GM04504 (cell line): Measurements from ENCODE around the gene STK33.
A peak's percentile ranks its signal among the peaks of the same experiment; 100 is the strongest.

ENCODE experiments used
- DNase-seq: peaks from one replicate; pipeline ENCODE4 v3.0.0-alpha.2; 2012; ENCODE audit warnings: low read depth

The STK33 gene

DNA sequence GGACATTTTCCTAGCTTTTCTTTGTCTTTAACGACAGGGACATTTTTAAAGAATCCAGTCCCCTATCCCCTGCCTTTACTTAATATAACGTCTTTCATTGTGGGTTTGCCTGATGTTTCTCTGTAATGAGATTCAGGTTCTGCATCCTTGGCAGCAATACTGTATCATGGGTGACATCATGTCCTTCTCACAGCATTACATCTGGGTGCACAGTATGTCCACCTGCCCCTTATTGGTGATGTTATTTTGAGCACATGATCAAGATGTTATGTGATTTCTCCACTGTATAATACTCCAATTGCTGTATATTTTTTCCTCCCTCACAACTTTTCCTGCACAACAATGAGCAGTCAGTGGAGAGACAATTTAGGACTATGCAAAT, 9.7 kb upstream of the STK33 start:
- no peak for DNase-seq

GRCh38 chr11:8601376-8602133, 7.5 kb upstream of the STK33 start:
- no peak for DNase-seq

DNA sequence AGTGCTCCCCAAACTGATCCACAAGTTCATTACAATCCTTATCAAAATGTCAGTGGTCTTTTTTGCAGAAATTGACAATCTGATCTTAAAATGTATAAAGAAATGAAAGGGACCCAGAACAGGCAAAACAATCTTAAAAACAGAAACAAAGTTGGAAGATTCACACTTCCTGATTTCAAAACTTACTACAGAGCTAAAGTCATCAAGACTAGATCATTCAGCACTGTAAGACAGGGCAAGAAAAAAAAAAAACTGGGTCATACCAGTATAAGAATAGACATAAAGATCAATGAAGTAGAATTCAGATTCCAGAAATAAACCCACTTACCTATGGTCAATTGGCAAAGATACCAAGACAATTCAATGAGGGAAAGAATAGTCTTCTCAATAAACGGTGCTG, 4.5 kb upstream of the STK33 start:
- DNase-seq = no peak

GRCh38 chr11:8597182-8597581, 3.2 kb upstream of the STK33 start:
- DNase-seq = peak; percentile 51

GRCh38 chr11:8596504-8597046, 2.5 kb upstream of the STK33 start:
- DNase-seq = no peak

GRCh38 chr11:8593455-8593854, 573 bp downstream of the STK33 start:
- no peak for DNase-seq

GRCh38 chr11:8587915-8588314, 6.1 kb downstream of the STK33 start:
- no peak for DNase-seq

GRCh38 chr11:8586805-8587204, 7.2 kb downstream of the STK33 start:
- DNase-seq = no peak

GRCh38 chr11:8586184-8586583, 7.8 kb downstream of the STK33 start:
- DNase-seq = no peak

DNA sequence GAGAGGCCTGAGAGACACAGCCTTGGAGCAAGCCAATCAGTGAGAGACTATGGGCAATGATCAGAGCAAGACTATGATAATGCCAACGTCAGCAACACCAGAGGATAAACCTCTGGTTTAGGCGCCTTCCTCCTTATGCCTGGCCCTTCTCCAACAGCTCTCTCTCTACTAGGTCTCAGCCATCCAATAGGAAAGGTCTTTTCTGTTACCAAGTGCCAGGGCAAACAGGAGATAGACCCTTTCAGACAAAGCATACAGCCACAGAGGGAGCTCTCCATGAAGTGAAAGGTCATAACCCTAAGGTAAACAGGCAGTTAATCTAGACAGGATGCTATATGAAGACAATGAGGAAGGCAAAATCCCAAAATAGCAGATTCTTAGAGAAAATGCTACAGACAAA, 9.5 kb downstream of the STK33 start:
- DNase-seq = no peak

- no peak for DNase-seq
Measured at GRCh38 chr11:8584082-8584481, 9.9 kb downstream of the STK33 start.

- DNase-seq = no peak
Measured at GRCh38 chr11:8581300-8581699, 12.7 kb downstream of the STK33 start.

GRCh38 chr11:8577791-8578581, 16.0 kb downstream of the STK33 start:
- DNase-seq = no peak

- no peak for DNase-seq
Measured at GRCh38 chr11:8574798-8575197, 19.2 kb downstream of the STK33 start.

DNA sequence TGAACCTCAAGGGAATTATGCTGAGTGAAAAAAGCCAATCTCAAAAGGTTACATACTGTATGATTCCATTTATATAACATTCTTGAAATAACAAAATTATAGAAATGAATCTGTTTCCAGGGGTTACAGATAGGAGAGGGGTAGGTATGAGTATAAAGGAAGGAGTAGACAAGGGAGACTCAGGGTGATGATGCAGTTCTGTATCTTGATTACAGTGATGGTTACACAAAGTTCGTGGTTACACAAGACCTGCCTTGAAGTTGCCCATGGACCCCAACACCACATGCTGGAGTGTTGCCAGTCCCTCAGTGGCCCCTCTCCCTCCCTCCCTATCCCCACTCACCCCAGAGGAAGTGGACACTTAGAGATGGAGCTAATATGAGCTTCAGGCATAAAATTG, 20.3 kb downstream of the STK33 start:
- no peak for DNase-seq

DNA sequence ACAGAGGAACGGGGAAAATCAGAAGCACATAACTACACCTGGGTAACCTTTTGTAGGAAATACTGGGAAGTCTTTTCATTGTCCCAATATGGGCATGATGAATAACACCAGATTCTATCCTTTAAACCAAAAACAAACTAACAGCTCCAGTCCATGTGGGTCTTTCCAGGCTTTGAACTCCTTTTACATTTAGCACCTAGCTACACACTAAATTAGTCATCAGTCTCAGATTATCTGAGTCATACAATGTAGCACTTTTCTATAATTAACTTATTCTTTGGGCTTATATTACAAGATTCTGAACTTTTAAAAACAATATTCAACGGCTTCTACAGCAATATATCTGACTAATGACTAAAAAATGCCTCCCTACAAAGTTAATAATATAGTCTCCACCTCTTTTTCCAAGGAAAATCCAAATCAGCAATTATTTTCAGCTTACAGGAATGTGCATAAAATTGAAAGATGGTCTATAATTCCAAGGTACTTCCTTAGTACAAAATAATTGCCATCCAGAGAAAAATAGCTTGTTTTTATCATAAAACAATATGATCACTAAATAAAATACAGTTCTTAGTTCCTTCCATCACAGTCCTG, 26.3 kb downstream of the STK33 start:
- DNase-seq = no peak

- DNase-seq = peak; percentile 21
Measured at GRCh38 chr11:8566613-8567210, 27.3 kb downstream of the STK33 start.

DNA sequence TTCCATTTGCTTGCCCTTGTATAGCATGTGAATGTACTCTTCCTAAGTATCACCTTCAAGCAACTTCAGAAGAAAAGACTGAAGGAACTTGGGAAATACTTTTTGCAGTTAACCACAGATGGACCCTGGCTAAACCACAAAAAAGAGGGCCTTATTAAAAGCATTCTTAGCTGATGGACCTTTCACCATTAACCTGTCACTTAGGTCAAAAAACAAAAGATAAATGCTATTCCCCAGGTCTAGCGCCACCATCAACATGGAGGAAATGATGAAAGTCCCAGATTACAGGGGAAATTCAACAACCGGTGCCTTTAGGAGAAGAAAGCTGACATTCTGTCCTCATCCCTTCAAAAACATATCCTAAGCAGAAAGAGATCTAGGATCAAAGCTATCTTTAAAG, 29.5 kb downstream of the STK33 start:
- no peak for DNase-seq

DNA sequence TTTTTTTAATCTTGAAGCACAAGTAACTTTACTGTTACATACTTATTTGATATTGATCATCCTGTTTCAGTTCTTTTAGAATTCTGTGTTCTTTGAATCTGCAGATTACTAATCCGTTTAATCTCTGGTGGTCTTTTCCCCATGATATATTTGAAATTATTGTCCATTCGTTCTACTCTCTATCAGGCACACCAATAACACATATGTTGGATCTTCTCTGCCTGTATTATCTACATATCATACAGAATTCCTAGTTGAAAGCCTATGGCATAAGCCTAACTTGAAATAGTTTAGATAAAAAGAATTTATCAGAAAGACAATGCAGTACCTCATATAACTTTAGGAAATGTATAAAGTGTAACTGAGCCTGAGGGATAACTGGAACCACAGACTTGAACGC, 32.6 kb downstream of the STK33 start:
- no peak for DNase-seq

DNA sequence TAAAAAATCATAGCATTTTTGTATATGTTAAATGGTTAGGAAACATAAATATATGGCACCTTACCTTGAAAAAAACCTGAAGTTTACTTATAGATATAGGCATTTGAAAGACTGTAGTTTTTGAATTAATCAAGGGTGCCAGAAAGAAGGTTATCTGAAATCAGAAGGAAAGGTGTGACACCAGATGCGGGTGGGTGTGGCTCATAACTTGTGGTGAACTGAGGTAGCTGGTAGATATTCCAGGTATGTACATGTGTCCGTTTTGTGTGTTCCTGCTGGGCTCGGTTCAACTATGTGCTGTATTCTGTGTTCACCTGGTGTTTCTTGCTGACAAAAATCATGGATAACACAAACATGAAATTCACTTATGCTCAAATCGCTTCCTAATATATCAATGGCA, 35.6 kb downstream of the STK33 start:
- DNase-seq = no peak

DNA sequence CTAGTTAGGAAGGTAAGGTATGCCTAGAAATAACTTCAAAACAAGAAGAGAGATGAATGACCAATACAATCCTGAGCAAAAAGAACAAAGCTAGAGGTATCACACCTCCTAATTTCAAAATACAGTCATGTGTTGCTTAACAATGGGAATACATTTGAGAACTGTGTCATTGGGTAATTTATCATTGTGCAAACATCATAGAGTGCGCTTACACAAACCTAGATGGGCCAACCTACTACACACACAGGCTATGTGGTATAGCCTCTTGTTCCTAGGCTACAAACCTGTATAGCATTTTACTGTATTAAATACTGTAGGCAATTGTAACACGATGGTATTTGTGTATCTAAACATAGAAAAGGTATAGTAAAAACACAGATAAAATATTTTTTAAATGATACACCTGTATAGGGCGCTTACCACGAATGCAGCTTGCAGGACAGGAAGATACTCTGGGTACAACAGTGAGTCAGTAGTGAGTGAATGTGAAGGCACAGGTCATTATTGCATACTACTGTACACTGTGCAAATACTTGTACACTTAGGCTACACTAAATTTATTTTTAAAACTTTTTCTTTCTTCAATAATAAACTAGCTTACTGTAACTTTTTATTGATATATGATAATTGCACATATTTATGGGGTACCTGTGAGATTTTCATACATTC, 48.2 kb downstream of the STK33 start:
- DNase-seq = no peak

DNA sequence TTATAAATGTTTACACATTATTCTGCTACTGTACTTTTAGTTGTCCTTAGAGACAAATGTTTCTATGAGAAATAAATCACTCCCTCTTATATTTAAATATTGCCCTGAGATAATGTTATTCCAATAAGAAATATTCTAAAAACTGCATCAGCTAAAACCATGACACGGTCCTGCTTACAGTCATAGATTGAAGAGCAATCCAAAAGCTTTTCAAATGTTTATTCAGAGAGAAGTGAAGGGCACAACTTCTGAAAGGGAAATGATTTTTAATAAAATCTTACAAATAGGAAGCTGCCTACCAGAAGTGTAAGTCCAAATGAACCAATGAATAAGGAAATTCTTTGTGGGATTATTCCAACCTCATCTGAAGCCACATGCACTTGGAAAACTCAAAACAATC, 49.2 kb downstream of the STK33 start:
- DNase-seq = no peak
